ENCODE measurements around the gene AACS.

The AACS gene

GRCh38 chr12:125187780-125188741, 122.8 kb downstream of the AACS start:
- DNase-seq: no peak

GRCh38 chr12:125189015-125189414, 123.8 kb downstream of the AACS start:
- DNase-seq: no peak

- no peak for DNase-seq
Observed at GRCh38 chr12:125189502-125189901, 124.3 kb downstream of the AACS start.

GRCh38 chr12:125191361-125192087, 126.3 kb downstream of the AACS start:
- no peak for DNase-seq

- no peak for DNase-seq
Observed at GRCh38 chr12:125192690-125193221, 127.5 kb downstream of the AACS start.

Measured in NCI-H1105 (cell line).